ENCODE results near the gene AHNAK2.
A peak's percentile ranks its signal among the peaks of the same experiment; 100 is the strongest.

Gene AHNAK2

GRCh38 chr14:105011312-105011990 is 33.3 kb upstream of the AHNAK2 start:
- no peak for DNase-seq

DNA sequence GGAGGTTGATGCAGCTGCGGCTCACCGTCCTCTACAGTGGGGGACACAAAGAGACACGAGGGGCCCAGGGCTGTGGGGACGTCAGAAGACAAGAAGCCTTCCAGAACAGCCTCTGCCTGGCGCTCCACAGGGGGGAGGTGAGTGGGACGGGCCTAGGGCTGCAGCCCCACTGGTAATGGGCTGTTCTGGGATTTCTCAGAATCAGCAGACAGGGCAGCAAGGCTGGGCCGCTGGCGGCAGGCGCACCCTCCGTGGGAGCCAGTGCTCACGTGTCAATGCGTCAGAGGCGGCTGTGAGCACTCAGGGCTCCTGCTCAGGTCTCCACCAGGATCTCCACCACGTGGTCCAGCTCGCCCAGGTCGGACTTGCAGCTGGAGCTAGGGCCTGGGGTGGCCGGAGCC is 32.7 kb upstream of the AHNAK2 start:
- DNase-seq = no peak

DNA sequence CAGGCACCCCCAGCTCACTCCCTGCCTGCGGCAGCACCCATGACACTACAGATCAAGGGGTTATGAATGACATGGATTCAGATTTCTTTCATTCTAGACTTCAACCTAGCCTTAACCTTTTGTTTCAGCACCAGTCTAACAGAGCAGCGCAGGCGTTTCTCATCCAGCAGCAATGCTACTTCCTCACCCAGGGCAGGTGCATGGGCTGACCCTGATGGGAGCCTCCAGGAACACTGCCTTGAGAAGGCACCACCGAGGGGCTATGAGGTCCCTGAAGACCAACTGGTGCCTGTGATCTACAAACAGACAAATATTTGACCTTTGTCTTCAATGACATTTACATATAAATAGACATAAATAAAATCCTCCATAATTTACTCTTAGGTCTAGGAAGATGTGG is 31.9 kb upstream of the AHNAK2 start:
- DNase-seq = no peak

DNA sequence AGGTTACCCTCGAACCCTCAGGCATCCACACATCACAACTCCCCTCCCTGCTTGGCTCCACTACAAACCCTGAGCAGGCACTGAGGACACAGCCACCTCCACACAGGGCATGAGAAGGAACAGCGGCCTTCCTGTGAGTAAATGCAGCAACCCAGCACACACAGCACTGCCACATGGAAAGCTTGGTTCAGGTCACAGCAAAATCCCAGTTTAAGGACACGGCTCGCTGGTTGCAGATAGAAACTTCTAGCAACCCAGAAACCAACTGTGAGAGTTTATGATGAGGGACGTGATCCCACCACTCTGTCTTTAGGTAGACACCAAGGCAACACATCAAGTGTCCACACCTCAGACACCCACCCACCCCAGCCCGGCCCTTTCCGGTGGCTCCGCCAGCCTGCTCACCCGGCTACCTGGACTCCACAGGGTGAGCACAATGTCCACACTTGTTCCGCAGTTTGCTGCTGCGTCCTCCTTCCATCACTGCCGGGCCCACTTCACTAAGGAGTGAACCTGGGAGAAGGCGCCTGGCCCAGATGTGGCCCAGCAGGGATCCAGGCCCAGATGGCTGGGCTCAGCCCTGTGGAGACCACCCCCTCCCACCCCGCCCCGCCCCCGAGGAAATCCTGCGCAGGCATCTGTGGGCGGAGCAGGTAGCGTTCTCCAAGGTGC is 29.6 kb upstream of the AHNAK2 start:
- DNase-seq = no peak

DNA sequence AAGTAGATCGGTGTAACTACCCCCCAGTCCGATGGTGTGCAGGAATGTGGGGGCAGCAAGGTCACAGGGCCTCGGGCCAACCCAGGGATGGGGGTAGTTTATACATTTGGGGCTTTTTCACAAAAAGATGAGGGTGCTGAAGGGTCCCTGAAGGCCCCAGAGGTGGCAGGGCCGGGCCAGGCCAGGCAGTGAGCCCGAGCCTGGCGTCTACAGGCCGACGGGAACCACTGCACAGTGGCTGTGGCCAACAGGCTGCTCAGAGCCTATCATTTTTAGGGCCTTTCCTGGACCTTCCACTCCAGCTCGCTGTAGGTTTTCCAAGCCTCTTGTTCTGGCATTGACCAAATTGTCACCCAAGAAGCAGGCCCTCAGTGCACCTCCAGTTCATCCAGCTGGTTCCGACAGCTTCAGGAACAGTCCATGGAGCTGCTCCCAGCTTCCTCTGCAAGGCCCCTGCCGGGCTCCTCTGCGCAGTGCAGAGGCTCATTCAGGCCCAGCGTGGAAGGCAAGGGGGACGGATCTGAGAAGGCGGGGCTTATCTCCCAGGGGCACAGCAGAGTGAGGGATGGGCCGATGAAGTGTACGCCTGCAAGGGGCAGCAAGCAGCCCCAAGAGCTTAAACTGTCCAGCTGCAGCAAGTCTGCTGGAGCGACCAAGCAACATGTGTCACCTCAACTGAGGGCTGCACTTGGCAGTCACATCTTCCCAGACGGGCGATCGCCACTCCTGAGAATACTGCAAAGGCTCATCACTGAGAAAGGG is 28.8 kb upstream of the AHNAK2 start:
- DNase-seq = no peak

DNA sequence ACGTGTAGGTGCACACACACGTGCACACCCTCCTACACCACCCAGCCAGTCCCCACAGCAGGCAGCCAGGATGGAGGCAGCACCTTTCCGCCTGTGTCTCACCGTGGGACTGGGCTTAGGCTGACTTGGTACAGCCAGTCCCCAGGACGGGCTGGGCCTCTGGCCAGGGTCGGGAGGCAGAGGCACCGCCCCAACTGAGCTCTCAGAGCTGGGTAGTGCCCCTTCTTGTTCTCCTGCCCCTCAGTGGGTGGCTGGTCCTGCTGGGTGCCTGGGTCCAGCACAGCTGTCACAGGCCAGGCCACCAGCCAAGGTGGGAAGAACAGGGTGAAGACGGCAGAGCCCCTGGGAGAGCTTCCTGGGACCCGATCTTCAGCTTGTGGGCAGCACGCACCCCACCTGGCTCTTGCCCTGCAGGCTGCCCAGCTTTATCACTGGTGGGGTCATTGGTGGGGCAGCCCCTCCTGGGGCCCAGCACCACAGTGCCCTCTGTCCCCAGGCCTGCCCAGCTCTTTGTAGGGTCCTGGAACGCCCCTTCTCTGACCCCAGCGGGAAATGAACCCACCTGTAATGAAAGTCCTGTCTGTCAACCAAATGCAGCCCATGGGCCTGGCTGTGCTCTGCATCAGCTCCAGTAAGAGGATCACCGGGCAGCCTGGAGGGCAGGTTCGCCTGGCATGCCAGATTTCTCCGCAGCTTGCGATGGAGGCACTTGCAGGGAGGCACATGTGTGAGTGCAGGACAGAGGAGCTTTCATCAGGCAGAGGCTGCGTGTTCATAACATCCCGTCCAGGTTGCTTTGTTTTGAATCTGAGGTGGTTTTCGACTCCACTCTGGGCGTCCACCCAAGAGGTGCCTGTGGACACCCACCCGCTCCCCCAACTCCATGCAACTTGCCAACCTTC is 28.0 kb upstream of the AHNAK2 start:
- no peak for DNase-seq

- no peak for DNase-seq
Observed at GRCh38 chr14:105005329-105005928, 27.3 kb upstream of the AHNAK2 start.

DNA sequence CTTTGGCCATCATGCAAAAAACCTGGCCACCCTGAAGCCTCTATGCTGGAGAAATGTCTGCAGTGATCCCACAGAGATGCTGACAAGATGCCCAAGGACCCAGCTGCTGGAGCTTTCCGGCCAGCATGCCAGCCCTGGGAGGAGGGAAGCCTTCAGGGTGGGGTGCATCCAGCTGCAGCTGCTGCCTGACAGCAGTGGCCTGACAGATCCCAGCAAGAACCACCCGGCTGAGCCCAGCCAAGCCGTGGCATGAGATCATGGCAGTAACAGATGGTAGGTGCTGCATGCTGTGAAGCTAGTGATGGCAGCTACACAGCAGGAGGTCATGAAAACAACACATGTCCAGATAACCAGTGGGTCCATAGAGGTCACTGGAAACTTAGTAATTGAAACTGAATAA is 21.2 kb upstream of the AHNAK2 start:
- DNase-seq = no peak

- no peak for DNase-seq
Observed at GRCh38 chr14:104998801-104999200, 20.6 kb upstream of the AHNAK2 start.

DNA sequence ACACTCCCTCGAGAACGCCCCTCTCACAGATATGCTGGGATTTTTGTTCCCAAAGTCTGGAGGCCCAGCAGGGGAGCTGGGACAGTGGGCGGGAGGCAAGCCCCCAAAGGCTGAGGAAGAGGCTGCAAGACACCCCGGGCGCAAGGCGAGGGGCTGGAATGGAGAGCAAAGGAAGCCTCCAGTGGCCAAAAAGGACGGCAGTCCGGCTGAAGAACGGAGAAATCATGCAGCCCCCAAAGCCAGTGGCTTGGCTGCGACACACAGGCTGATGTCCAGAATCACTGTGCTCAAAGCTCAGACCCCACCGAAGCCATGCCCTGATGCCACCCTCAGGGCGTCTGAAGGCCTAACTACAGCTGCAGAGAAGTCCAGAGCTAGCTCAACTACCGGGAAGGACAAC is 18.3 kb upstream of the AHNAK2 start:
- no peak for DNase-seq

GRCh38 chr14:104996032-104996431 is 17.9 kb upstream of the AHNAK2 start:
- no peak for DNase-seq

- DNase-seq = no peak
Observed at GRCh38 chr14:104994978-104995377, 16.8 kb upstream of the AHNAK2 start.

GRCh38 chr14:104993808-104994591 is 15.8 kb upstream of the AHNAK2 start:
- DNase-seq = no peak

- no peak for DNase-seq
Observed at GRCh38 chr14:104993306-104993705, 15.1 kb upstream of the AHNAK2 start.

DNA sequence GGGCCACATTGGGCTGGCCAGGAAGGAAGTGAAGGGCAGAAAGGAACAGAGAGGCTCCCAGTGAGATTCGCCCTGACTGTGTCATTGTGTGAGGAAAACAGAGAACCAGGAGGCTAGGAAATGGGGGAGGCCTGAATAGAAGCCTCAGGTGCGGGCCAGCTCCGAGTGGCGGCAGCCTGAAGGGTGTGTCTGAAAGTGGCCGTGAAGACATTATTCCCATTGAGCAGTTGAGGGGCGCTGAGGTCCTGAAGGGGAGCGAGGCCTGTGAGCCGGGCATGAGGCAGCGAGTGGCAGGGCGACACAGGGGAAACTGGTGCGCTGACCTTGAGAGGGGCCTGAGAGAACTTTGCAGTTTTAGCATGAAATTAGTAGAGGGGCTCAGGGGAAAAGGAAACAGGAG is 14.3 kb upstream of the AHNAK2 start:
- no peak for DNase-seq

DNA sequence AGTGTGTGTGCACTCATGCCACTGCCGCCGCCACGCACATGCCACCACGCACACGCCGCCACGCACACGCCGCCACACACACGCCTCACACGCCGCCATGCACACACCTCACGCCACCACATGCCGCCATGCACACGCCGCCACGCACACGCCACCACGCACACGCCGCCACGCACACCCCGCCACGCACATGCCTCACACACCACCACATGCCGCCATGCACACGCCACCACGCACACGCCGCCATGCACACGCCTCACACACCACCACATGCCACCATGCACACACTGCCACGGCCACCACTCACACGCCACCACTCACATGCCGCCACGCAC is 13.7 kb upstream of the AHNAK2 start:
- DNase-seq = no peak

DNA sequence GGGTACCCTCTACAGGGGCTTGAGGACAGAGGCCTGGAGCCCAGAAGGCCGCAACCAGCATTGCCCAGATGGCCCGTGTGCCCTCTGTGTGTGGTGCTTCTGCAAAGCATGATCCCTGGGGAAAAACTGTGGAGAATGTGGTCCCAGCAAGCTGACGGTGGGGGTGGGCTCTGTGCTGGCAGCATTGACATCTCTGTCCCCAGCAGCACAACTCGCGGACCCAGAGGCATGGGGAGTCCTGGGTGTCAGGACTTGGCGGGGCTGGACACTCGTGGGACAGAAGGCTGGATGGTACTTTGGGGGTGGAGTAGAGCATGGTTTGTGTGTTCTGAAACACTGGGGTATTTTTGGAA is 11.8 kb upstream of the AHNAK2 start:
- DNase-seq = no peak

- no peak for DNase-seq
Observed at GRCh38 chr14:104989236-104989950, 11.2 kb upstream of the AHNAK2 start.

- no peak for DNase-seq
Observed at GRCh38 chr14:104986487-104987164, 8.5 kb upstream of the AHNAK2 start.

GRCh38 chr14:104985675-104986486 is 7.7 kb upstream of the AHNAK2 start, which contains the start of gene CLBA1:
CLBA1 (plus strand) TSS chr14:104985788; CDS start chr14:104986432, 644 bp downstream.
- peak; percentile 89 to 93 for DNase-seq
